ENCODE measurements around the gene MRM3.
"Not testable (repeated sequence)": the region's sequence is repeated elsewhere in the genome, so short reads cannot be mapped to it uniquely, and the experiment has no call there.

MRM3 gene

DNA sequence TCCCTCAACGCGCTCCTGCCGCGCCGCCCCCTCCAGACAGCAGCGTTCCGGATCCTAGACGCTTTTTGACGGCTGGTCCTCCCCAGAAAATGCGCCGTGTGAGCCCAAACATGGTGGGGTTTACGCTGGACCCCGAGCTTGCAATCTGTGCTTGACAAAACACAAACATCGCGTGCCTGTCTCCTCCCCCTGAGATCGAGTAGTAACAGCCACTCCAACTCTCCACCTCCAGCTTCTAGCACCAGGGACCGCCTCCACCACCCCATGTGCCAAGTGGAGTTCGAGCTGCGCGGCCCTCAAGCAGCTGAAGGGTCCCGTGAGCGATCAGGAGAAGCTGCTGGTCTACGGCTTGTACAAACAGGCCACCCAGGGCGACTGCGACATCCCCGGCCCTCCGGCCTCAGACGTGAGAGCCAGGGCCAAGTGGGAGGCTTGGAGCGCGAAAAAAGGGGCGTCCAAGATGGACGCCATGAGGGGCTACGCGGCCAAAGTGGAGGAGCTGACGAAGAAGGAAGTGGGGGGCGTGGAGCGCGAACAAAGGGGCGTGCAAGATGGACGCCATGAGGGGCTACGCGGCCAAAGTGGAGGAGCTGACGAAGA, 29.4 kb upstream of the MRM3 start:
- in situ Hi-C loops (cut with HindIII; ENCODE audit: low sequenced_read_pairs), result no loop called here

DNA sequence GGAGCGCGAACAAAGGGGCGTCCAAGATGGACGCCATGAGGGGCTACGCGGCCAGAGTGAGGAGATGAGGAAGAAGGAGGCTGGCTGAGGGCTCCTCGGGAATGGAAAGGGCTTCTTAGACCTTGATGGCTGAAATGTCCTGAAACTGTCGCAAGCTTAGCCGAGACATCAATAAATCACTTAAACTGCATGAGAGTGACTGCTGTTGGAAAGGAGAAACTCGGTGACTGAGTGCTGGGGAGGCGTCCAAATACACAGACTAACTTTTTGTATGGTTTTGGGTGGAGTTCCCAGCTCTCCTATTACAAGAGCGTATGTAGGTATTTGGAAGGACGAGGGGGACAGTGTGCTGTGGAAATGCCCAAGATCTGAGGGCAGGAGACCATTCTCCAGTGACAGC, 28.7 kb upstream of the MRM3 start:
- in situ Hi-C loops (cut with HindIII; ENCODE audit: low sequenced_read_pairs), result no loop called here

DNA sequence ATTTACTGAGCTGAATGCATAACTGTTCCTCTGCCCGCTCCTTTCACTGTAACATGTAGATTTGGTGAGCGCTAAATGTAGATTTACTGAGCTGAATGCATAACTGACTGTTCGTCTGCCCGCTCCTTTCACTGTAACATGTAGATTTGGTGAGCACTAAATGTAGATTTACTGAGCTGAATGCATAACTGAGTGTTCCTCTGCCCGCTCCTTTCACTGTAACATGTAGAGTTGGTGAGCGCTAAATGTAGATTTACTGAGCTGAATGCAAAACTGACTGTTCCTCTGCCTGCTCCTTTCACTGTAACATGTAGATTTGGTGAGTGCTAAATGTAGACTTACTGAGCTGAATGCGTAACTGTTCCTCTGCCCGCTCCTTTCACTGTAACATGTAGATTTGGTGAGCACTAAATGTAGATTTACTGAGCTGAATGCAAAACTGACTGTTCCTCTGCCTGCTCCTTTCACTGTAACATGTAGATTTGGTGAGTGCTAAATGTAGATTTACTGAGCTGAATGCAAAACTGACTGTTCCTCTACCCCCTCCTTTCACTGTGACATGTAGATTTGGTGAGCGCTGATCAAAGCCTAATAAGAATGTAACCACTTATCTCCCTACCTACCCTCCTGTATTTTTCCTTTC, 26.7 kb upstream of the MRM3 start:
- in situ Hi-C loops (cut with HindIII; ENCODE audit: low sequenced_read_pairs), result not testable (repeated sequence)

DNA sequence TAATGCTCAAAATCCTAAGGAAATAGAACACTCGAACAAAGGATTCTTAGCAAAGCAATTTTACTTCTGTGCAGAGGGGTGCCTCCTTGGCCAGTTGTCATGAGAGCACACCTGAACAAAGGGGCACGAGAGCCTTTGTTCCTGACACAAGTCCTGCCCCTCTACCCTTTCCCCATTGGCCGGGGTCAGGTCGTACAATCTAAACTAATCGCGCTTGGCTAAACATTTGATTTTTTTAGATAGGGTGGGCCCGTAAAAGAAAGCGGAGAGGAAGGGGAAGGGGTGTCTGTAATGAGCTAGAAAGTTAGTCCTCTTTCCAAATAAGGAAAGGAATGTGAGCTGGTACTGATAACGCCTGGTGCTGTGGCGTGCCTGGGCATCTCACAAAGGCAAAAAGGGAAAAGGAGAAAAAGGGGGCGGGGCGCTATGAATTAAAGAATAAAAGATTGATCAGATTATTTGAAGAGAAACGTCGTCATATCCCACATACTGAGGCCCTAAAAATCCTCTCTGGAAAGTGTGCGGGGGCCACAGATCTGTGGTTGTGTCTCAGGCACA, 26.1 kb upstream of the MRM3 start:
- in situ Hi-C loops (cut with HindIII; ENCODE audit: low sequenced_read_pairs), result not testable (repeated sequence)

DNA sequence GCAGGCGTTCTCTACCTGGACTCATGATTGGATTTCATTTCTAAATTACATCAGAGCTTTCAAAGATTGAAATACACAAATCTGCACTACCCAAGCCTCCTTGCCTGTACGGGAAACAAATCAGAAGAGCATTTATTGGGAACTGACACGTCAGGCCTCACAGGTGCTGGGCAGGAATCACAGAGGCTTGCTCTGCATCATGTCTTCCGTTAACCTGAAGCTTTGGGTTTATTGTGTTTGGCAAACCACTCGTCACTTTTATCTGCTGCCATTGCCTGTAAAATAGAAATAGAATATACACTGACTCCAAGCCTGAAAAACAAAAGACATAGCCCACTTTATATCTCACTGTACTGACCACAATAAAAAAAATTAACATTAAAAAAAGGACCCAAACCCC, 22.2 kb upstream of the MRM3 start:
- in situ Hi-C loops (cut with HindIII; ENCODE audit: low sequenced_read_pairs), result no loop called here

DNA sequence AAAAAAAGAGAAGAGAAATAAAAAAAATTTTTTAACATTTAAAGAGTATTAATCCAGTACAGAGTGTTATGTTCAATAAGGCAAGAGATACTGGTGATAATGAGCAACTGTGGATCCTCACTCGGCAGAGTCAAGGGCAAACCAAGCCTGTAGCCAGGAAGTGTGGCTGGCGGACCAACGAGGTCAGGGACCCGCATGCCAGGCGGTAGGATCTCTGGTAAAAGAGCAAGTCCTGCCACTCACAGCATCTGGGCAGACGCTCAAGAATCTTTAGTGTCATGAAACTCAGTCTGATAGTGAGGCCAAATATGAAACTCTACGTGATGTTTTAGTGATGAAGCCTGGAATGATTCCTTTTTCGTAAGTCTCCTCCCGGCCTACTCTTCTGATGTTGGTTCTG, 21.8 kb upstream of the MRM3 start:
- in situ Hi-C loops (cut with HindIII; ENCODE audit: low sequenced_read_pairs), result no loop called here

DNA sequence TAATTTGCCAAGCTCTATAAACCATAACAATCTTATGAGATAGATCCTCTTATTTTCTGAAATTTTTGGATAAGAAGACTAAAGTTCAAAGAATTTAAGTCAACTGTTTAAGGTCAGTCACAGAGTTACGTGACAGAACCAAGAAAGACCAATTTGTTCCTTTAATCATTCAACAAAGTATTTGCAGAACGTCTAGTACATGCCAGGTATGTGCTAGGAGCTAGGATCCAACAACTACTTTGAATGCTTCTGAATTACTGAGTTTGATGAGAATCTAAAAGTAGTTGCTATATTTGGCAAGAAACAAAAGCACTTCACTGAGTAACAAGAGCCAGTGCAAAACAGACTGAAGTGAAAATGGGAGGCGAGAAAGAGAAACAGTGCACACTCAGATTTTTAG, 15.1 kb upstream of the MRM3 start:
- in situ Hi-C loops (cut with HindIII; ENCODE audit: low sequenced_read_pairs), result no loop called here

DNA sequence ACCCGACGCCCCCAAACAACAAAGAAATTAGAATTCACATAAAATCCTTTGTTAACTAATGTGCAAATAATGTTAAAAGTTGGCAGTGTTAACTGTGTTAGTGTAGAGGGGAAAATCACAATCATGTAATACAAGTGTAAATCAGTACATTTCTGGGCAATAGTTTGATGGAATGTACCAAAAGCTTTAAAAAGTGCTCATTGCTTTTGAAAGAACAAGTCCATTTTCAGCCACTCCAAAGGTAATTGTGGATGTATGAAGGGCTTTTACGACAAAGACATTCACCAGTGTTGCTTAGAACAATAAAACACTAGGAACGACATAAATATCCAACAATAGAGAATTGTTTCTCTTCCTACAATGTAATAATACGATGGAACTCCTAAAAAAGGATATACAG, 9.1 kb upstream of the MRM3 start:
- in situ Hi-C loops (cut with HindIII; ENCODE audit: low sequenced_read_pairs), result loop anchor here (10.0 kb wide), 1 partner anchor 168 kb away; no protein-coding TSS in a partner anchor

DNA sequence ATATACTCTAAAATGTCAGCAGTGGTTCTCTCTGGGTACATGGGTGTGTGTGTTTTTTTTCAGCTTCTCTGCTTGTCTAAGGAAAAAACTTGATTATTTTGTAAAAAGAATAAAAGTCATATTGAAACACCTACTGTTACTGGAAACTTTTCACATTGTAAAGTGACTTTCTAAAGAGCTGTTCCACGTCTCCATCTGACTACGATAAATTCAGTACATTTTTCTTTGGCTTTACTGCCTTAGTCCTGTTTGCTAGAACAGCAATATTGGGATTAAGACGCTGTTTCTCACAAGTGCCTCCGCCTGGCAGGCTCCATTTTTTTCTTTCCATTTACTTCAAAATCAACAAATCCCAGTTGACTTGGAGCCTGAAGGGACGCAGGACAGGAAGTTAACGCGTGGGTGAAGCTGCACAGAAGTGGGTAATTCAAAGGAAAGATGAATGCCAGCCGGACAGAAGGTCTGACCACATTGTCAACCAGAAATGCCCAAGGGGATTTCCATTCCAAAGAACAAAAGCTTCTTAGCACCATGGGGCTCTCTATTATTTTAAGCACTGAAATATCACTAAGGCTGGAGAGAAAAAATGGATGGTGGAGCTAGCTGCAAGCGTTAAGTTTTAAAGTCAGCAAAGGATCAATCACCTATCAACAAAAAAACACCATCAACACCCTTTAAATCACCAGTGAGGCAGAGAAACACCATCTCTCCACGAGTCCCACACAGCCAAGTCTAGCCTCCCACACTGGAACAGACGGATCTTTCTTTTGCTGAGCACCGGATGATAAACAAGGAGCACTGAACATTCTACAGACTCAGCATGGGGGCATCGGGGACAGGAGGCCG, 8.5 kb upstream of the MRM3 start:
- in situ Hi-C loops (cut with HindIII; ENCODE audit: low sequenced_read_pairs), result loop anchor here (10.0 kb wide), 1 partner anchor 169 kb away; no protein-coding TSS in a partner anchor

DNA sequence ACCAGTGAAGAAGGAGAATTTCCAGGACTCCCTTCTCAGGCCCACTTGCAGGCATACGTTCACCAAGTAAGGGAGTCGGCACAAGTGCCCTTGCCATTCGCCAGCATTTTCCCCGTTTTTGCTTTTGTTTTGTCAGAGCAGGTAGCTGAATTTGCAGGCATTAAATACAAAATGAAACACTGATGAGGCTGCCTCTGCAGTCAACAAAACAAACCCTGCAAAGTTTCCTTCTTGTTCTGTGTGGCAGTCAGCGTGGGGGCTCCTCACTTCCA, 7.9 kb upstream of the MRM3 start:
- in situ Hi-C loops (cut with HindIII; ENCODE audit: low sequenced_read_pairs), result loop anchor here (10.0 kb wide), 1 partner anchor 169 kb away; no protein-coding TSS in a partner anchor

DNA sequence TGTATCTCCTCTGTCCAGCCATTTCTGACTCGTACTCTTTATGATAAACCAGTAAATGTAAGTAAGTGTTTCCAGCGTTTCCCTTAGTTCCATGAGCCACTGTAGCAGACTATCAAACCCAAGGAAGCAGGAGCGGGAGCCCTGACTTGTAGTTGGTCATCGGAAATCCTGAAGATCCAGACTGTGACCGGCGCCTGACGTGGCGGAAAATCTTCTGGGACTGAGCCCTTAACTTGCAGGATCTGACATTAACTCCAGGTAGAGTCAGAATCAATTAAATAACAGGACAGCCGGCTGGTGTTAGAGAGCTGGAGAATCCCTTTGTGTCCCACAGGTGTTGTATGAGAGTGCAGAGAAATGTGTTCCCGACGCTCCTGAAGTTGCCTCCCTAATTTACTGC, 4.1 kb upstream of the MRM3 start:
- in situ Hi-C loops (cut with HindIII; ENCODE audit: low sequenced_read_pairs), result loop anchor here (10.0 to 25.0 kb wide), 2 partner anchors 173 to 209 kb away; partner anchors contain the start of genes NXN and TIMM22

DNA sequence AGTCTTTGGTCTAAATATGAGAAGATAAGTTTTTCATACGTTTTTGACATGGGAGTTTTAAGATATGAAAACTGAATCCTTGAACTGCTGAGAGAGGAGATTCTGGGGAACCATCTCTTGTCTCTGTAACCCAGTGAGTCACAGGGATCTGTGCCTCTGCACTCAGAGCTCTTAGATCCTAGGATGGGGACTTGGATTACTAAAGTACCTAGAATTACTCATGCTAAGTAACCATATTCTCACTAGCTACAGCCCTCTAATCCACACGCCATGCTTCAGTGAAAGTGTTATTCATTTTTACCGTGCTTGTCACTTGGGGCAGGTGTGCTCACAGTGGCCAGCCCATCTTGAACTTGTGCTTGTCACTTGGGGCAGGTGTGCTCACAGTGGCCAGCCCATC, 2.0 kb downstream of the MRM3 start:
- in situ Hi-C loops (cut with HindIII; ENCODE audit: low sequenced_read_pairs), result loop anchor here (25.0 kb wide), 1 partner anchor 203 kb away; the partner anchor contains the start of genes NXN and TIMM22

DNA sequence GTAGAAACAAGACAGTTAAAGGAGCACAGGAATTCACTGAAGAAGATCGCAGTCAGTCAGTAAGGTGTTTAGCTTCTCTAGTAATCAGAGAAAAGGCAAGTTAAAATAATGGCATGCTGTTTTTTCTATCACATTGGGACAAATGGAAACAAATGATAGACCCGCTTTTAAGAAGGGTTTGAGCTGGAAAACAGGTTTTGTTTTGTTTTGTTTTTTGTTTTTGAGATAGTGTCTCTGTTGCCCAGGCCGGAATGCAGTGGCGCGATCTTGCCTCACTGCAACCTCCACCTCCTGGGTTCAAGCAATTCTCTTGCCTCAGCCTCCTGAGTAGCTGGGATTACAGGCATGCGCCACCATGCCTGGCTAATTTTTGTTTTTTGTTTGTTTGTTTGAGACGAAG, 3.7 kb downstream of the MRM3 start:
- in situ Hi-C loops (cut with HindIII; ENCODE audit: low sequenced_read_pairs), result loop anchor here (25.0 kb wide), 1 partner anchor 201 kb away; the partner anchor contains the start of genes NXN and TIMM22

DNA sequence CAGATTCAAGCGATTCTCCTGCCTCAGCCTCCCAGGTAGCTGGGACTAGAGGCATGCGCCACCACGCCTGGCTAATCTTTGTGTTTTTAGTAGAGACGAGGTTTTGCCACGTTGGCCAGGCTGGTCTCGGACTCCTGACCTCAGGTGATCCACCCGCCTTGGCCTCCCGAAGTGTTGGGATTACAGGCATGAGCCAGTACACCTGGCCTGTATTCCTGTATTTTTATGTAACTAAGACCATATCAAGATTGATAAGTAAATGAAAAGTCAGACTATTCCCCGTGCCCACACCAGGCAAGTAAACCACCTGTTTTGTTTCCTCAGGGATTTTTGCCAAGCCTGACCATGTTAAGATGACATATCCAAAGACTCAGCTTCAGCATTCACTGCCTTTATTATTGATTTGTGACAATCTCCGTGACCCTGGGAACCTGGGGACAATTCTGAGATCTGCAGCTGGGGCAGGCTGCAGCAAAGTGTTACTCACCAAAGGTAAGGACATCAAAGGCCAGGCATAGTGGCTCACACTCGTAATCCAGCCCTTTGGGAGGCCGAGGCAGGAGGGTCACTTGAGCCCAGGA, 5.6 kb downstream of the MRM3 start:
- in situ Hi-C loops (cut with HindIII; ENCODE audit: low sequenced_read_pairs), result loop anchor here (25.0 kb wide), 1 partner anchor 200 kb away; the partner anchor contains the start of genes NXN and TIMM22

DNA sequence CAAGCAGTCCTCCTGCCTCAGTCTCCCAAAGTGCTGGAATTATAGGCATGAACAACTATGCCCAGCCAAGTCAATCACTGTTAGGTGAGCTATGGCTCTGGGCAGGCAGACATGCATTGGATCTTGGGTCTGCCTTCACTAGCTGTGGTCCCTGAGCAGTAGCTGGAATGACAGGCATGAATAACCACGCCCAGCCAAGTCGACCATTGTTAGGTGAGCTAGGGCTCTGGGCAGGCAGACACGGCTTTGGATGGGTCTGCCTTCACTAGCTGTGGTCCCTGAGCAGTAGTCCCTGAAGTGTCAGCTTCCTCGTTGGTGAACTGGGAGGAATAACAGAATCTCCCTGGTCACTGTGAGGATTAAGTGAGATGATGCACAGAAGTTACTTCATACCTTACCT, 6.4 kb downstream of the MRM3 start:
- in situ Hi-C loops (cut with HindIII; ENCODE audit: low sequenced_read_pairs), result loop anchor here (25.0 kb wide), 1 partner anchor 199 kb away; the partner anchor contains the start of genes NXN and TIMM22

DNA sequence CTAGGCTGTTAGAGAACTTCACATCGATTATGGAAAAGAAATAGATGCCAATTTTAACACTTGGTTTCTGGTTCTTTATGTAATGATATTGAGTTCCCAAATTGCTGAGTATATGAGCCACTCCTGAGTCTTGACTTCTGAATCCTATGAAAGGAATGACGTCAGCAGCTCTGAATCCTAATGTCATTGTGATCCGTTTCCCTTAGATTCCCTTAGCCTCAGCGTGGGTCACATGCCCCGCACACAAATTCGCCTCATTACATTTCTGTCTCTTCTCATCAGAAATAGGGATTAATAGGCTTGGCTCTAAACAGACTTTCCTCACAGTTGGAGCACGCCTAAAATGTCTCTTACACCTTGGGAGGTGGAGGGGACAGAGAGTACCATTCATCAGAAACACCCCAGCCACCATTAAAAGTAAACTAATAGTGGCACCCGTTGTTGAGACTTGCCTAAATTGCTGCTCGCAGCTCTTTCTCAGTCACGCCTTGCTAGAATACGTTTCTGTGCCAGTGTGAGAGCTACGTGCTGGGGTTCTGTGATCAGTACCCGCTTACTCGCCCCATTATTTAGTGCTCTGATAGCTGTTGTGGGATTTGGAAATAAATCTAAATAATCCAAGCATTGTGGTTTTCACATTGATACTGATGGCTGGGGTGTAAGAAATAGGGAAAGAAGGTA, 7.1 kb downstream of the MRM3 start:
- in situ Hi-C loops (cut with HindIII; ENCODE audit: low sequenced_read_pairs), result loop anchor here (25.0 kb wide), 1 partner anchor 198 kb away; the partner anchor contains the start of genes NXN and TIMM22

DNA sequence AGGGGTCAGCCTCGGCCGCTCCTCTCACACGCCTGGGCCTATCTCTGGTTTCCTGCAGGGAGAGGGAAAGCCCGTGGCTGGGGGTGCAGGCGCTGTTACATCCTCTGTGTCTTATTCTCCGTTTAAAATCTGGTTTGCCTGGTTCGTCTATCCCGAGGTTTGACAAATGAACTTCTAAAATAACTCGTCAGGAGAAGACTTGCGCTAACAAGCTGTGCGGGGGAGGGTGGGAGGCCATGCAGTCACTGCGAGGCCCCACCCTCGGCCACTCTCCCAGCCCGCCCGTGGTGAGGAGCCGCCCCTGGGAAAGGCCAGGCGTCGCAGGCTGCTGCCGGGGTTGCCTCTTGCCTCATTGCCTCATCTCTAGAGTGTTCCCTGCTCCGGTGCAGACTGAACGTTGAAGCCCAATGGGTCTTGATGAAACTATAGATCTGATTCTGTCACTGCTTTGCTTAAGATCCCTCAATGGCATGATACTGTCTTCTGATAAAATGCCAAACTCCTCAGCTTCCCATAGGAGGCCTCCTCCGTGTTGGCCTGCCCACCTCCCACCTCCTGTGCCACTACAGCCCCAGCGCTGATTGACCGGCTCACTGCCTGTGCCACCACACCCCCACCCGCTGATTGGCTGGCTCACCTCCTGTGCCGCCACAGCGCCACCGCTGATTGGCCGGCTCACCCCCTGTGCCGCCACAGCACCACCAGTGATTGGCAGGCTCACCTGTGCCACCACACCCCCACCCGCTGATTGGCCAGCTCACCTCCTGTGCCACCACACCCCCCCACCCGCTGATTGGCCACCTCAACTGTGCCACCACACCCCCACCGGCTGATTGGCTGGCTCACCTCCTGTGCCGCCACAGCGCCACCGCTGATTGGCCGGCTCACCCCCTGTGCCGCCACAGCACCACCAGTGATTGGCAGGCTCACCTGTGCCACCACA, 8.0 kb downstream of the MRM3 start:
- in situ Hi-C loops (cut with HindIII; ENCODE audit: low sequenced_read_pairs), result loop anchor here (25.0 kb wide), 1 partner anchor 197 kb away; the partner anchor contains the start of genes NXN and TIMM22

DNA sequence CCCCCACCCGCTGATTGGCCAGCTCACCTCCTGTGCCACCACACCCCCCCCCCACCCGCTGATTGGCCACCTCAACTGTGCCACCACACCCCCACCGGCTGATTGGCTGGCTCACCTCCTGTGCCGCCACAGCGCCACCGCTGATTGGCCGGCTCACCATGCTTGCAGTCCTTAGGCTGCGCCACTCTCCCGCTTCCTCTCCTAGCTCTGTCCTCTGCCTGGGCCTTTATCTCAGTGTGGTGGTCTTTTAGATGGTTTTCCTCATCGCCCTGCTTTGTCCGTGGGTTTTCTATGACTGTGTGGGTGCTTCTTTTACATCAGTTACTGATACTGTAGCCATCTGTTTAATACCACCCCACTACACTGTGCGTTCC, 8.7 kb downstream of the MRM3 start:
- in situ Hi-C loops (cut with HindIII; ENCODE audit: low sequenced_read_pairs), result loop anchor here (25.0 kb wide), 1 partner anchor 196 kb away; the partner anchor contains the start of genes NXN and TIMM22

DNA sequence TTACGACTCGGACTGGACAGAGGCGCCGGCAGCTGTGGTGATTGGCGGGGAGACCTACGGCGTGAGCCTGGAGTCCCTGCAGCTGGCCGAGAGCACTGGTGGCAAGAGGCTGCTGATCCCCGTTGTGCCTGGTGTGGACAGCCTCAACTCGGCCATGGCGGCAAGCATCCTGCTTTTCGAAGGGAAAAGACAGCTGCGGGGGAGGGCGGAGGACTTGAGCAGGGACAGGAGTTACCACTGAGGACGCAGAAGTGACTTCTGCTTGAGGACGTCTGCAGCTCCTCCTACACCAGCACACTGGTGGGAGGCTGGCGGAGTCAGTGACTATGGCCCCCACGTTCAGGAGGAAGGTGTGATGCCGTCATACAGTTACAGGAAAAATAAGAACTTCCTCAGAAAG, 9.7 kb downstream of the MRM3 start:
- in situ Hi-C loops (cut with HindIII; ENCODE audit: low sequenced_read_pairs), result loop anchor here (25.0 kb wide), 1 partner anchor 195 kb away; the partner anchor contains the start of genes NXN and TIMM22

All from DLD1 (cell line).